Measurements from ENCODE around the gene TCEA3.
A peak's percentile ranks its signal among the peaks of the same experiment; 100 is the strongest.

The TCEA3 gene

GRCh38 chr1:23419180-23419579, 5.4 kb downstream of the TCEA3 start:
- DNase-seq = no peak

DNA sequence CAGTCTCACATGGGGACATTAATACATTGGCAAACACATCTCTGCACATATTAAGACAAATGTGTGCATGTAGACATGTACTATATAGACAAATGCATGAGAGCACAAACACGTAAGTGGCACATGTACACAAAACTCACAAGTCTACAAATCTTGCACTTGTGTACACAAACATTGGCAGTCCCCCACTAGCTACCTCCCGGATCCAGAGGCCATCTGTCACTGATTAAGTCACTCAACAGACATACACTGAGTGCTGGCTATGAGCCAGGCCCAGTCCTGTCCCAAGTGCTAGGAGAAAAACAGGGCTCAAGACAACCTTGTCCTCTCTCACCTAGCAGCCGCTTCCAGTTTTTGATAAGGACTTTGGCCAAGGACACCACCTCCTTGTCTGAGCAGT, 7.0 kb downstream of the TCEA3 start:
- peak; percentile 57 for DNase-seq

DNA sequence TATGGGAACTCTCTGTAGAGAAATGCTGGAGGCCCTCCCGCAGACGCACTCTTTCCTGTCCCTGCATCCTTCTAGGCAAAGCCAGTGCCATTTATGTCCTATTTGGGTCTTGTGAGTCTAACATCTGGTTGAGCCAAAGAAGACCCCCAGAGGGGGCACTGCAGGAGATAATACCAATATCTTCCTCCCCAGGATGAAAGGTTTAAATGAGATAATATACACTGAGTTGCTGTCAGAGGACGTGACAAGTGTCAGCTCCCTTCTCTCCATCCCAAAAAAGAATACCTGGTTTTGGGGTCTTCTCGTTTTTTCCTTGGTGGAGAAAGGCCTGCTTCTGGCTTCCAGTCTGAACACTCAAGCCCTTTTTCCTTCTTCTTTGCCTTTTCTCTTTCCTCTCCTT, 7.6 kb downstream of the TCEA3 start:
- DNase-seq = no peak

- no peak for DNase-seq
Observed at GRCh38 chr1:23408797-23409290, 15.7 kb downstream of the TCEA3 start.

DNA sequence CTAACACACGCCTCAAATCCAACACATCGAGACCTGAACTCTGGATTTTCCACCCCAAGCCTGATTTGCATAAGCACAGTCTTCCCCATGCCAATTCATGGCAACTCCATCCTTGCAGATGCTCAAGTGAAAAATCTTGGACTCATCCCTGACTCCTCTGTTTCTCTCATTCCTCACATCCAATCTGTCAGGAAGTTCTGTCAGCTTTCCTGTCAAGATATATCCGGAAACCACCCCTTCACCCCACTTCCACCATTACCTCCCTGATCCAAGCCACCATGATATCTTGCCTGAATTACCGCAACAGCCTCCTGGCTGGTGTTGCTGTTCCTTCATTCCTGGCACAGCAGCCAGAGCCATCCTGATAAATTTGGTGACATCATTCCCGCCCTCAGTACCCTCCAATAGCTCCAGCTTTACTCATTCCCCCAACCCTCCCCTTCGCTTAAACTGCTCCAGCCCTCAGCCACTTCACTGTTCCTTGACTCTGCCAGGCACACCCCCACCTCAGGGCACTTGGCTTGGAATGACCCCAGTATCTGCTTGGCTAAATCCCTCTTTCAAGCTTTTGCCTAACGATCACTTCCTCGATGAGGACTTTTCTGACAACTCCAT, 17.4 kb downstream of the TCEA3 start:
- no peak for DNase-seq

DNA sequence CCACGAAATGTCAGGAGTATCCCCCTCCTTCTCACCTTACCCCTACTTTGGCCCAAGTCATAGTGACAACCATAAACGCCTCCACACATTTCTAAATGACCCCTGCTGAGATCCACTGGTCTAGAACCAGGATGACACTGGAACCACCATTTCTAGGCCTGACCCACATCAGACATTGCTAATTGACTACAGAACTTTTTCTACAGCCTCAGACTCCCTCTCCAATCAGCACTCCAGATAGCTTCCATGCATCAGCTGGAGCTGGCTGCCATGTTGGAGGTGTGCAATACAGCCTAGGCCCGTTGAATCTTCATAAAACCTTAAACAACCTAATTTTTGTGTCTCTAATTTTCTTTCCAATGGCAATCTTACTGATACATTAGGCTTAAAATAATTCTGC, 18.6 kb downstream of the TCEA3 start:
- no peak for DNase-seq

GRCh38 chr1:23403735-23404486, 20.6 kb downstream of the TCEA3 start:
- peak; percentile 86 for DNase-seq

DNA sequence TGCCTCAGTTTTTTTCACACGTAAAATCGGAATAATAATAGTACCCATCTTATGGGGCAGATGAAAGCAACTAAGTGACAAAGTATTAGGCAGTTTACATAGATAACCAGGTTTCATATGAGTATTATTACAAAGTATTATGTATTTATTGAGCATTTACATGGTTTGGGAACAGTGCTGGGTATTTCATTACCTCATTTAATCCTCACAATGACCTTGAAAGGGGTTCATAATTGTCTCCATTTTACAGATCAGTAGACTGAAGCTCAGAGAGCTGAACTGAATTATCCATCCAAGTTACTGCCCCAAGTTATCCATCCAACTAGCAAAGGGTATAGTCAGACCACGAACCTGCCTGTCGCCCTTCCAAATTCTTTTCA, 21.2 kb downstream of the TCEA3 start:
- DNase-seq = no peak

DNA sequence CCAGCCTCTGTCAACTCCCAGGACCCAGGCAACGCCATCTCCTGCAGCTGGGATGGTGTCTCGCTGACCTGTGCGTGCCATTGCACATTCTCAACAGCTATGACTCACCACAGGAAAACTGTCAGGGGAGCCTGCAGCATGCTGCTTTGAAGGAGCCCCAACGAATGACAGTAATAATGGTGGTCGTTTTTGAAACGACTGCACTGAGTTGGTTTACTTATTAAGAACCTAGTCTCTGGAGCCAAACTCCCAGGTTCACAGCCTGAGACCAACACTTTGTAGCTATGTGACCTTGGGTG, 21.6 kb downstream of the TCEA3 start:
- DNase-seq = no peak

DNA sequence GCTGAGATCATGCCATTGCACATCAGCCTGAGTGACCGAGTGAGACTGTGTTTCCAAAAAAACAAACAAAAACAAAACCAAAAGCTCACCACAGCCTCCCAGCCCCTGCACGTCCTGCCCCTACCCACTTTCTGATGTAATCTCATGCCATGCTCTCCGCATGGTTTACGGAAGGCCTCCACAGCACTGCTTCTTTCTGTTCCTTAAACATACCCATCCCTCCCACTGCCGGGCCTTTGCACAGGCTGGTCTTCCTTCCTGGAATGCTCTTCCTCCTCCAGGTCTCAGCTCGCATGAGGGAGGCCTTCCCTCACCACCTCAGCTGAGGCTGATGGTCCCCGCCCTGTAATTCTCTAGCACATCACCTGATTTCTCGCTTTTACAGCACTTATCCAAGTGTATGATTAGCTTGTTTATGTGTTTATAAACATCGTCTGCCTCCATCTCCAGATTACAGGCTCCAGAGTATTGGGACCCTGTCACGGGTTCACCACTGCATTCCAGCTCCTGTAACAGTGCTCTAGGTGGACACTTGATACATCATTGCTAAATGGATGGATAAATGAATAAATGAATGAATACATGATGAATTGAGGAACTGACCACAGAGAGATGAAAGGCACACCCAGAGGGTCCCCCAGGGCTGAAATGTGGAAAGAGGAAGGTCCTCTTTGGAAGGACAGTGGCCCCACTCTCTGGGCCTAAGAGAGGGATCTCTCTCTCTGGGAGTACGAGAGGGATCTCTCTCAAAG, 22.1 kb downstream of the TCEA3 start:
- no peak for DNase-seq

DNA sequence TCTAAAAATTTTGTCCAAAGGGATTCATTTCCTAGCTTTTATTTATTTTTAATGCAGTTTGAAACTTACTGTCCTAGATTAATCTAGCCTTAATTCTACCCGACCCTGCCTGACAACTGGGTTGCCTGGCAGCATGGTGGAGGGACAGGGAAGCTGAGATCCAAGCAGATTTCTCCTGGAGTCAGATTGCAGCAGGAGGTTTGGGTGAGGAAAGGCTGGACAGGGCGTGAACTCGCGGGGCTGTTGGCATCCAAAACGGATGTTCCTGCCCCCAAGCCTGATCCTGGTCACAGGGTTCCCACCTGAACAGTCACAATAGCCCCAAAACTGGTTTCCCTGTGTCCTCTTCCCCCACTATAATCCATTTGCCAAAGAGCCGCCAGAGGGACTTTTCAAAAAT, 23.2 kb downstream of the TCEA3 start:
- DNase-seq = no peak

- DNase-seq = no peak
Observed at GRCh38 chr1:23400324-23401114, 24.0 kb downstream of the TCEA3 start.

DNA sequence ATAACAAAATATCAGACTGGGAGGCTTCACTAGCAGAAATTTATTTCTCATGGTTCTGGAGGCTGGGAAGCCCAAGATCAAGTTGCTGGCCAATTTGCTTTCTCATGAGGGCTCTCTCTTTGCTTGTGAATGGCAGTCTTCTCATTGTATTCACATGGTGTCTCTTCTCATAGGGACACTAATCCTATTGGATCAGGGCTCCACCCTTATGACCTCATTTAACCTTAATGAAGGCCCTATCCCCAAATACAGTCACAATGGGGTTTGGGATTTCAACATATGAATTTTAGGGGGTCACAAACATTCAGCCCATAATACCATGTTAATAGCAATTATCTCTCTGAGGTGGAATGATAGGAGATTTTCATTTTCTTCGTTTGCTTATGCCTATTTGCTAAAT, 25.3 kb downstream of the TCEA3 start:
- DNase-seq = no peak

DNA sequence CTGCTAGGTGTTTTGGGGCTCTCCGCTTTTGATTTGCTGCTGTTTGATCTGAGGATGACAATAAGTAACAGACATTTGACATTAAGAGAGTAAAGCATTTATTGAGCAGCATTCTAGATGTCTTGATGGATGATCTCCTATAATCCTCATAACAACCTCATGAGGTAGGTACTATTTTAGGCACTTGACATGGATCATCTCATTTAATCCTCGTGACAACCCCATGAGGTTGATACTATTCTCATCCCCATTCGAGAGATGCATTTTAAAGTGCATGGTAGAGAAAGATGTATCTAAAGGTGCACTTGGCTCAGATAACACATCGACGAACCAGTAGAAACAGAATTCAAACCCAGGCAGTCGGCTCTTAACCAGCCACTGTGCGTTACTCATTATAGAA, 26.6 kb downstream of the TCEA3 start:
- no peak for DNase-seq

GRCh38 chr1:23396380-23396779, 28.2 kb downstream of the TCEA3 start:
- no peak for DNase-seq

- no peak for DNase-seq
Observed at GRCh38 chr1:23395849-23396248, 28.7 kb downstream of the TCEA3 start.

DNA sequence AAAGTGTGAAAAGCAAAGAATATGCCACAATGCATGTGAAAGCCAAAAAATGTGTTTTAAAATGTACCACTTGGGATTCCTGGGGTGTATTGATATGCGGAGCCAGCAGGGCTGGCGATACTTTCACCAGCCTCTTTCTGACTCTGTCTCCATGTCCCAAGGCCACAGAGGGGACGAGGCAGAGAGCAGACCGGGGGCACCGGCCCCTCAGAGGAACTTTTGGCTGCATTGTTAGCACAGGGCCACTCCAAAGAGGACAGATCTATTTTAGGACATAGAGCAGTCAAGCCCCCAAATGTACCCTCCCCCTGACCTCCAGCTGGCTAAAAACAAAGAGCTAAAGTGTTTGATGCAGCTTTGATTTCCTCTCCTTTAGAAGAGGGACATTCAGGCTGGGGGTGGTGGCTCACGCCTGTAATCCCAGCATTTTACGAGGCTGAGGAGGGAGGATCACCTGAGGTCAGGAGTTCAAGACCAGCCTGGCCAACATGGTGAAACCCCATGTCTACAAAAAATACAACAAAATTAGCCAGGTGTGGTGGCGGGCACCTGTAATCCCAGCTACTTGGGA, 29.3 kb downstream of the TCEA3 start:
- no peak for DNase-seq

DNA sequence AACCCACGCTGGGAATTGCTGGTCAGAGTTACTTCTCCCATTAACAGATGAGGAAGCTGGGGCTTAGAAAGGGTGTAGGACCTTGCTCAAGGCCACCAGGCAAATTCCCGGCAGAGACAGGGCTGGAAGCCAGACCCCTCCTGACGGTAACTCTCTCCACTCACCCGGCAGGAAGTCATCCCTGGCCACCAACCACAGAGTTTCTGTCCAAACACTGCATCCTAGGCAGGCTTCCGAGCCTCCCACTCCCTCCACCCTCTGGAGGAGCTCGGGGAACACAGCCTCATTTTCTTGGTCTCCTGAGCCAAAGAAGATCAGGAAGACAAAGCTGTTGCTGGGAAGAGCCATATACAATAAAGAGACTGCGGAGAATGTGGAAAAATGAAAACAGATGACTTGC, 29.9 kb downstream of the TCEA3 start:
- no peak for DNase-seq

GRCh38 chr1:23394181-23394580, 30.4 kb downstream of the TCEA3 start:
- DNase-seq = no peak

DNA sequence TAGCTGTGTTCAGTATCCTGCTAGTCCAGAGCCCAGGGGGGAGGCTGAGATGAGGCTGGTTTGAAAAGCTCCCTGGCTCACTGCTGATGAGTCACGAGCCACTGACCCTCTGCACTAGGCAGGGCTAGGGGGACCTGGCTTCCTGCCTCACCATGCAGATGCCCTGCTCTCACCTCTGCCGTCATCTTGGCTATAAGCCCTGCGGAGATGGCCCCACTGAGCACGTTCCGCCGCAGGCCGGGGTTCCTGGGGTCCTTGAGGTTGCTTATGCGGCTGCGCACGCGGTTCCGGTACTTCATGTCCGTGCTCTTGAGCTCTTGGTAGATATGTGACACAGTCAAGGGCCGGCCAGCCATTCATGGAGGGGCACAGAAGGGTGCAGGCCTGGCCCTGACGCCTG, 30.8 kb downstream of the TCEA3 start:
- DNase-seq = no peak

- DNase-seq = no peak
Observed at GRCh38 chr1:23392125-23392855, 32.3 kb downstream of the TCEA3 start.

DNA sequence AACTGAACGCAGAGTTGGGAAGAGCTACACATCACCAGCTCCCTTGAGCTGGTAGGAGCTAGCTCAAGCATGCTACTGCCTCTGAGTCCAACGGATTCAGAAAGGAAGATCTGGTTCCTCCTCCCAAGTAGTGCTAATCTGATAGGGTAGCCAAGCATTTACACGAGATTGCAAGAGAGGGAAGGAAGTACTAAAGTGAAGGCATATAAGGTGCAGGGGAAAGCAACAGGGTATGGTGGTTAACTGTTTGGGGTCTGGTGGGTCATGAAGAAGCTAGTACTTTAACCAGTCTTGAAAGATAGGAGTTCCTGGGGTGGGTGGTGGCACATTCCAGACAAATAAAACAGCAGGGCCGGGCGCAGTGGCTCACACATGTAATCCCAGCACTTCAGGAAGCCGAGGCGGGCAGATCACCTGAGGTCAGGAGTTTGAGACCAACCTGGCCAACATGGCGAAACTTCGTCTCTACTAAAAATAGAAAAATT, 34.7 kb downstream of the TCEA3 start:
- DNase-seq = no peak
